GM23338 (cell line): ENCODE results near the gene COL8A1. TPM values are rescaled to one million over a fixed set of nuclear protein-coding genes. Genes with fewer than 3 reads are reported as not detected.

Source experiments
- polyA plus RNA-seq: library from polyadenylated mRNA; unstranded; fragments of >200 nt; fragmentation: Nextera tagmentation; extraction: Ambion mirVana; gene quantifications from 2 replicates; pipeline ENCODE4 v1.2.1, GENCODE V29; 2016
- total RNA-seq: library from RNA; depleted of rRNA; stranded (reverse); fragments of >200 nt; shearing (Covaris generic); gene quantifications from 2 replicates; pipeline ENCODE4 v1.2.3, GENCODE V29; 2014; rRNA removed

COL8A1 gene
- total and polyA plus RNA-seq, 2 experiments from 2014 or later: 0.26 to 0.97 TPM

Other genes starting within 250 kb of the COL8A1 start
- 34.4 and 39.4 TPM in 2 replicates for gene CMSS1, start 179.3 kb downstream of the COL8A1 start, total RNA-seq
- 187 TPM in 2 replicates for gene CMSS1, start 179.3 kb downstream of the COL8A1 start, polyA plus RNA-seq